Embryonic facial prominence (tissue), 1 donor: Measurements from ENCODE around the gene EPS8L2.

Experiments
- DNase-seq: peaks from one replicate; pipeline ENCODE4 v3.0.0-alpha.2; 2016; ENCODE audit errors: extremely low spot score

Gene EPS8L2

DNA sequence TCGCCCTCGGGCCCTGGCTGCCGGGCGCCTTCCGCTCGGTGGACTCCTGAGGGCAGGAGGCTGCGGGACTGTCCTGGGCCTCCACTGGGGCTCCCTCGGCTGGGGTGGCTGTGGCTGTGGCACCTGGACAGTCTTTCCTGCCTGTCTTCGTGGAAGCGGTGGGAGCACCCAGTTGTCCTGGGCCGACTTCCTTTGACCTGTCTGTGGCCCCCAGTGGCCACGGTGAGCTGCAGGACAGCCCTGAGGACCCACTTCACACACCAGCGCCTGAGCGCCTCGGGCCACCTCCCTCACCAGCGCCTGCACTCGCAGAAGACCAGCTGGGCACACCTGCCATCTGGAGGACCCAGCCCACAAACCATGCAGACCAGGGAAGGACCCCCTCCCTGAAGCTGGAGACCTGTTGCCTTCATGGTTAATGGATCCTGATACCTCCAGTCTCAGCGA lies 1.8 kb upstream of the EPS8L2 start:
- no peak for DNase-seq

DNA sequence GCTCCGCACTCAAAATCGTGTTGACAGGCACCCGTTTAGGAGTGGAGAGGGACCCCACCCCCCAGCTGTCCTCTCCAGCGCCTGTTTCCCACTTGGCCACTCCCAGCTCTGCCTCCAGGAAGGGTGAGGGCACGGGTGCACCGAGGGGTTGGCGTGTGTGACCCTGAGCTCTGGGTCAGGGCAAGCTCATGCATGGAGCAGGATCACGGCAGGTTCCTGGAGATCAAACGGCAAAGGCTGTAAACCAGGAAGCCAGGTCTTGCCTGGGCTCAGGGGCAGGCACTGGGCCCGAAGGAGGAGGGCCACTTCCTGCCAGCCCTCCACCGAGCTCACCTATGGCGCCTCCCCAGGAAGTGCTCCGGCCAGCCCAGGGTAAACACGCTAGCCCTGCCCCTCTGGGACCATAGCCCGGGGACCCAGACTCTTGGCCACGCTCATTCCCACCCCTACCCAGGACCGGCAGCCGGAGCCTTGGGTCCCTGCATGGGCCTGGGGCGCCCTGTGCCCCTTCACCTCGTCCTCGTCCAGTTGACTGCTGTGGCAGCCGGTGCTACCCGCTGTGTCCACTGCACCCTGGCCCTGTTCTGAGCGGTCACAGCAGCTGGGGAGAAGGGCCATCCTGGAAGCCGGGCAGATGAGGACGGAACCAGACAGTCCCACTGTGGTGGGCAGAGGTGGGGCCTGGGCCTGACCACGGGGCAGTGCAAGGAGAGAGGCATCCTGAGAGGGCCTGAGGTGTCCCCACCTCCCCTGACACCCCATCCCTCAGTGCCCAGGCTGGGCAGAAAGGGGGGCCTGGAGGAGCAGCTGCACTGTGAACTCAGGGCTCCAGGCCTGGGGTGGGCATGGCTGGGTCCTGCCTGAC lies 1.0 kb upstream of the EPS8L2 start:
- no peak for DNase-seq

DNA sequence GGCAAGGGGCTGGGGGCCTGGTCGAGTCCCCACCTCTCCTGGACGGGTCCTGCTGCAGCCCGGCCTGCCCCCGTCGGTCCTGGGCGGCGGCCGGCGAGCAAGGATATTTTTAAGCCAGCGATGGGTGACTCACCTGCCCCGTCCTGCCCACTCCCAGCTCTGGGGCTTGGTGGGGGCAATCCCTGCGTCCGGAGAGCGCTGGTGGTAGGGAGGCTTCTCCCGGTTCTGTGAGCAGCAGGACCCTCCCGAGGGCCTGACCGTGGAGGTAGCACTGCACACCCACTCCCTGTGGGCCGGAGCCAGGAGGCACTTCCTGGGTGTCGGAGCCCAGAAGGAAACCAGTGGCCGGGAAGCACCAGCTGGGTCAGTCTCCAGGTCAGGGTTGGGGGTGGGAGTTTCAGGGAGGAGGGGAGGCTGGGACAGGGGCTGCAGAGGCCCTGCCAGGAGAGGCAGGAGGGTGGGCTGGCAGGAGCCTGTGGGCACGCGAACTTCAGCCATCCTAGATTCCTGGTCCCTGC lies 467 bp downstream of the EPS8L2 start:
- no peak for DNase-seq

DNA sequence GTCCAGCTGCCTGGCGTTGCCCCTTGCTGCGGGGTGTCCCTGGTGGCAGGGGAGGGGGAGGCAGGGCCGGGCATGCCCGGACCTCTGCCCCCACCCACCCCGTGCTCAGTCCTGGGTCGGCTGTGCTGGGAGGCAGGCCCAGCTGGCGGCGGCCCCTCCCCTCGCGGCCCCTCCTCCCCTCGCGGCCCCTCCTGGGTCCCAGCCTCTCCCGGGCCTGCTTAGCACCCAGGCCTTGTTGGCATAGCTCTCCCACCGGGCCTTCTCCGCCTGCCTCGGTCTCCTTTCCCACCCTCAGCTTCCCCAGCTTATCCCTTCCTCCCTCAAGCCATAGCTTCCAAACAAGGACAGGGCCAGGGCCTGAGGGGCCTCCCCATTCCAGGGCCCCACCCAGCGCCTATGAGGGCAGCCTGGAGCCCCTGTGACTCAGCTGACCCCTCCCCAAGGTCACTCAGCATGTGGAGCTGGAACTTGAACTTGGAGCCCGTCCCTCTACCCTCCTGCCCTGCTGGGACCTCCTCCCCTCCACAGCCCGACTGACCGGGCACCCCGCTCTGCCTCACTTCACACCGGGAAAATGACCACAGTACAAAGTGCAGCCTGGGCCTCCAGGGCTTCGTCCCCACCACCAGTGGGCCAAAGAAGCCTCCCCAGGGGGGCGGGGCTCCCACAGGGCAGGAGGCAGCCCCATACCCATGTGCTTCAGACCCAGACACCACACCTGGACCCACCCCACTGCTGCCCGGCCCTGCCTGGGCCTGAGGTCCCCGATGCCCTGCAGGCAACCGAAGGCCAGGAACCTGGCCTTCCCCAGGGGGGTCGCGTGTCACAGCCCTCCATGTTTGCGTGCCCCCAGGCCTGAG lies 1.2 kb downstream of the EPS8L2 start:
- no peak for DNase-seq

DNA sequence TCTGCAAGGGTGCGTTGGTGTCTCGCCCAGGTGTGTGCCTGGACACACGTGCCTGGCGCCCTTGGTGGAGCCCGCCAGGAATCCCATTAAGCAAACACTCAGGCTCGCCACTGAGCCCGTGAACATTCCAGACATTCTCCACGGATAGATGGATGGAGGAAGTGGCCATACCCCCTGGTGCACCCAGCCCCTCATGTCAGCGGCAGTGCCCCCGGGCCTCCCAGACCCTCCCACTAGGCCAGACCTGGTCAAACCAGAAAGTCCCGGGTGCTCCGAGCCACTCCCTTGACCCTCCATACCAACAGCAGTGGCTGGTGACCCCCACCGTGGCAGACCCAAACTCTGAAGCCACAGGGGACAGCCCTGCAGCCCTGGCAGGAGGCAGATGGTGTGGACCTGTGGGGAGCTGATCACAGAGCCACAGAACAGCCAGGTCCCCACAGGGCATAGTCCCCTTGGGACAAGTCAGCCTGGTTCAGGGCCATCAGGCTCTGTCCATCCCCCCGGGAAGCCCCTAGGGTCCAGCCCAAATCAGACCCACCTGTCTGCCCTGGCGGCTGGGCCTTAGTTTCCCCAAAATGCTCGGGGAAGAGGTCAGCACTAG lies 1.9 kb downstream of the EPS8L2 start:
- DNase-seq: no peak

DNA sequence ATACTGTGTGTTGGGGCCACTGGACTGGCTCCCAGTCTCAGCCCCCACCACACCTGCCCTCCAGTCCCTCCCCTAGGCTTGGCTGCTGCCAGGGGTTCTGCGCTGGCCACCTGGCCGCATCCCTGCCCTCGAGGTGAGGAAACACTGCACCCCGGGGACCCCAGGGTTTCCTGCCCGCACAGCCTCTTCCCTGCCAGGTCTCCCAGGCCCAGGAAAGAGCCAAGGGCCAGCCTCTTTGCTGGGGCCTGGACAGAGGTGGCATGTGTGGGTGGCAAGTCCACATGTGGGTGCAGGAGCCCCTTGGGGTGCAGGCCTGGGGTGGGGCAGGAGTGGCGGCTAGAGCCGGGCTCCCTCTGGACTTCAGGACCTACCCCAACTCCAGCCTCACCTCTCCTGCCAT lies 2.5 kb downstream of the EPS8L2 start:
- DNase-seq: no peak

DNA sequence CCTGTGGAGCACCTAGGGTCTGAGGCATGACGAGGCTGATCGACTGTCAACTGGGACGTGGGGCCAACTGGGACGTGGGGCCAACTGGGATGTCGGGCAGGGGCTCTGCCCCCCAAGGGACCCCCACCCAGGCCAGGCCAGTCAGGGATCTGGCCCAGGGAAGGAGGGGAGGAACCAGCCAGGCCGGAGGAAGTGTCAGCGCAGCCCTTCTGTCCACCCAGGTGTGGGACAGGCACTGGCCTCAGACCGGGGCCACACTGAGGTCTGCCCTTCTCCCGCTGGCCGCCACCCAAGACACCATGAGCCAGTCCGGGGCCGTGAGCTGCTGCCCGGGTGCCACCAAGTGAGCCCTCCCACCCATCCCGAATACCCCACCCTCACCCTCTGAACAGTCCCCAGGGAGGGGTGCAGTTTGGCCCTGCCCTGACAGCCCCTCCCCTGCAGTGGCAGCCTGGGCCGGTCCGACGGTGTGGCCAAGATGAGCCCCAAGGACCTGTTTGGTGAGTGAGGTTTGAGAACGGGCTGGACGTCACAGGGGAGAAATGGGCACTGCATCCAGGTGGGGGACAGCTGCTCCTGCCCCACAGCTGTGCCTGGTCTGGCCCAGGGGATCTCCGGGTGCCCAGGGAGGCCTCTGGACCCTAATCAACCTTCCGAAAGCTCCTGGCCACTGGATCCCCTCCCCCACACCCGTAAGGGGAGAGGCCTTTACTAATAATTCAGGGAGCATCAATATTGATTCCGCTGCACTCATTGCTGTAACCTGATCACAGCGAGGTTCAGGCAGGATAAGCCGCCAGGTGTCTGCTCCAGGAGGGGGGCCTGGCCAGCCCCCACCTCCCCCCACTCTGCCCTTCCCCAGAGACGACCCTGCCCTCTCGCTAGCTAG lies 3.3 kb downstream of the EPS8L2 start:
- DNase-seq: no peak

DNA sequence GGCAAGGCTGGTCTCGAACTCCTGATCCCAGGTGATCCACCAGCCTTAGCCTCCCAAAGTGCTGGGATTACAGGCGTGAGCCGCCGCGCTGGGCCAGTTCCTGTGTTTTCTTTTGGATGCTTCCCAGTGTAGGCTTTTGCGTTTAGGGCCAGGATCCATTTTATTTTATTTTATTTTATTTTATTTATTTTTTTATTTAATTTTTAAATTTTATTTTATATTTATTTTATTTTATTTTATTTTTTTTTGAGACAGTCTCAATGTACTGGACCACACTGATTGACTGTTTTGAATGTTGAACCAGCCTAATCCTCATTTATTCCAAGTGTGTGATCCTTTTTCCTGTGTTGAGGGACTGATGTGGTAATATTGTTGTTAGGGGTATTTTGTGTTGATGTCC lies 8.4 kb downstream of the EPS8L2 start:
- no peak for DNase-seq

DNA sequence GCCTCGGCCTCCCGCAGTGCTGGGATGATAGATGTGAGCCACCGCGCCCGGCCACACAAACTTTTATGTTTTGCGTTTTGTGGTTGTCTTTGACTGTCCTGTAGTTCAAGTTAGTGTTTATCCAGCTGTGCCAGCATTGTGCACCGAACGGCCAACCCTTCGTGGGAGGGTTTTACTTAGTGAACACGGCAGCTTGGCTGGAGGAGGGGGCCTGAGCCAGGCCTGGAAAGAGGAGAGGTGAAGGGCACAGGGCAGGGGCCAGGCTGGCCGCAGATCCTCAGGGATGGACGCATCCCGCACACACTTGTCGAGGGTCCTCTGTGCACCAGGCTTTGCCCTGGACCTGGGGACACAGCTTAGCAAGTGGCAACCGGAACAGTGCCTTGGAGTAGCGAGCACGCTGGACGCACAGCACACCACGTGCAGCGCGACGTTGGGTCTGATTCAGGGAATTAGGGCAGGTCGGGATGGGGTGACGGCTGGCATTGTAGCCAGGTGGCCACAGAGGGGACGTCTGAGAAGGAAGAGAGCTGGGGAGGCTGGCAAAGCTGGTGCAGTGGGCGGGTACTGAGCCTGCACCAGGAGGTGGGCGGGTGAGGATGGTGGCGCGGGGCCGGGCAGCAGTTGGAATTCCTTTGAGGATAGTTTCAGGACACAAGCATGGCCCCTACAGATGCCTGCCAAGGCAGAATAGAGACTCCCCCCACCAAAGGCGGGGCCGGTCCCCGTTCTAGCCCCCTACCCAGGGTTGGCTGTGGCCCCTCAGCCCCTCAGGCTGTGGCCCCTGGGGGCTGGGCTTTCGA lies 13.4 kb downstream of the EPS8L2 start:
- DNase-seq: no peak

DNA sequence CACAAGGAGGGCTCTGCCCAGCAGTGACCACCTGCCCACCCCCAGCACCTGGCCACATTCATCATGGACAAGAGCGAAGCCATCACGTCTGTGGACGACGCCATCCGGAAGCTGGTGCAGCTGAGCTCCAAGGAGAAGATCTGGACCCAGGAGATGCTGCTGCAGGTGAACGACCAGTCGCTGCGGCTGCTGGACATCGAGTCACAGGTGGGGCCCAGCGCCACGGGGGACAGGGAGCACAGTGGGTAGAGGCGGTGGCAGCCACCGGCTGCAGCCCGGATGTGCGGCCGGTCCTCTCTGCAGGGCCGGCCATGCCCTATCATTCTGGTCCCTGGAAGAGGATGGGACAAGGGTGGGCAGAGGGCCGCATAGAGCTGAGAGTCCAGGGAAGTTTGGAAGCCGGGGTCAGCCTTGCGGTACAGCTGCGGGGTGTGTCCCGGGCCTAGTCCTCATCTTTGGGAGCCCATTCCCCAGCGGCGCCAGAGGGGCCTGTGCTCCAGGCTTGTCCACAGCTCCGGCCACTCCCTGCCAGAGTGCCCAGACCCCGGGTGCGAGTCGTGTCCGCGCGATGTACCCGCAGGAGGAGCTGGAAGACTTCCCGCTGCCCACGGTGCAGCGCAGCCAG lies 14.1 kb downstream of the EPS8L2 start:
- no peak for DNase-seq

DNA sequence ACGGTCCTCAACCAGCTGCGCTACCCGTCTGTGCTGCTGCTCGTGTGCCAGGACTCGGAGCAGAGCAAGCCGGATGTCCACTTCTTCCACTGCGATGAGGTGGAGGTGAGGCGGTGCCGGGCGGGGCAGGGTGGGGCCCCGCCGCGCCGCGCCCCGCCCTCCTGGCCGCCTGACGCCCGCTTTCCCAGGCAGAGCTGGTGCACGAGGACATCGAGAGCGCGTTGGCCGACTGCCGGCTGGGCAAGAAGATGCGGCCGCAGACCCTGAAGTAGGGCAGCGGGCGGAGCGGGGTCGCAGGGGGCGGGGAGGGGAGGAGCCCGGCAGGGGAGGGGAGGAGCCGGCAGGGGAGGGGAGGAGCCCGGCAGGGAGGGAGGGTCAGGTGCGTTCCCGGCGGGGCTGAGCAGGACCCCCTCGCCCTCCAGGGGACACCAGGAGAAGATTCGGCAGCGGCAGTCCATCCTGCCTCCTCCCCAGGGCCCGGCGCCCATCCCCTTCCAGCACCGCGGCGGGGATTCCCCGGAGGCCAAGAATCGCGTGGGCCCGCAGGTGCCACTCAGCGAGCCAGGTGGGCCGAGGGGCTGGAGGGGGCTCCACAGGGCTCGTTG lies 14.7 kb downstream of the EPS8L2 start:
- DNase-seq: no peak

DNA sequence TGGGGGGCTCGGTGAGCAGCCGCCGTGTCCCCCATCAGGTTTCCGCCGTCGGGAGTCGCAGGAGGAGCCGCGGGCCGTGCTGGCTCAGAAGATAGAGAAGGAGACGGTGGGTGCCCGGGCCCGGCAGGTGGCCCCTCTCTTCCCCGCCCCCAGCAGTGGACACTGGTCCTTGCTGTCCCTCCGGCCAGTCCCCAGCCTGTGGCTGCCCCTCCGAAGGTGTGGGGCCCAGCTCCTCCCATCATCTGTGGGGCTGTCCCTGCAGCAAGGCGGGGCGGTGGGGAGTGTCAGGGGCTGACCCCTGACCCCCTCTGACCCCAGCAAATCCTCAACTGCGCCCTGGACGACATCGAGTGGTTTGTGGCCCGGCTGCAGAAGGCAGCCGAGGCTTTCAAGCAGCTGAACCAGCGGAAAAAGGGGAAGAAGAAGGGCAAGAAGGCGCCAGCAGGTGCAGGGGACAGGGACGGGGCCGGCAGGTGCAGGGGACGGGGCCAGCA lies 15.3 kb downstream of the EPS8L2 start:
- no peak for DNase-seq

DNA sequence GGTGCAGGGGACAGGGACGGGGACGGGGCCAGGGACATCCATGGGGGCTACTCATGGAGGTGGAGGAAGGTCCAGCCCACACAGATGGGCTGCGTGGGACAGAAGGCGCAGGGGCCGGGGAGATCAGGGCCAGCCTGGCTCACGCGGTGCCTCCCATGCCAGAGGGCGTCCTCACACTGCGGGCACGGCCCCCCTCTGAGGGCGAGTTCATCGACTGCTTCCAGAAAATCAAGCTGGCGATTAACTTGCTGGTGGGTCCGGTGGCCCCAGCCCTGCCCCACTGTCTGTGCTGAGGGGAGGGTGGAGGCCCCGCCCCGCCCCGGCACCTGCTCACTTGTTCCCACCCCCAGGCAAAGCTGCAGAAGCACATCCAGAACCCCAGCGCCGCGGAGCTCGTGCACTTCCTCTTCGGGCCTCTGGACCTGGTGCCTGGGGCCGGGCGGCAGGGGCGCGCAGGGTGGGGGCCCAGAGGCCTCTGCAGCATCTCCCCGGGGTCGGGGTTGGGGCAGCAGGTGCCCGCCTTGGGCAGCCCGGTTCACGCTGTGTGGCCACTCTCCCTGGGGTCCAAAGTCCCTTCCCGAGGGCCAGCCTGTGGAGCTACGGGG lies 15.8 kb downstream of the EPS8L2 start:
- no peak for DNase-seq

DNA sequence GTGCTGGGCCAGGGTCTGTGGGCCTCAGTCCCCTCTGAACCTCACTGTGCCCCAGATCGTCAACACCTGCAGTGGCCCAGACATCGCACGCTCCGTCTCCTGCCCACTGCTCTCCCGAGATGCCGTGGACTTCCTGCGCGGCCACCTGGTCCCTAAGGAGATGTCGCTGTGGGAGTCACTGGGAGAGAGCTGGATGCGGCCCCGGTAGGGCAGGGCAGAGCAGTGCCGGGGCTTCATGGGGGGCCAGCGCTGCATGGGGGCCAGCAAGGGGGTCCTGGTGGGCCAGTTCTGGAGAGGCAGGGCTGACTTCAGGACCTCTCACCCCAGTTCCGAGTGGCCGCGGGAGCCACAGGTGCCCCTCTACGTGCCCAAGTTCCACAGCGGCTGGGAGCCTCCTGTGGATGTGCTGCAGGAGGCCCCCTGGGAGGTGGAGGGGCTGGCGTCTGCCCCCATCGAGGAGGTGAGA lies 16.3 kb downstream of the EPS8L2 start:
- no peak for DNase-seq

DNA sequence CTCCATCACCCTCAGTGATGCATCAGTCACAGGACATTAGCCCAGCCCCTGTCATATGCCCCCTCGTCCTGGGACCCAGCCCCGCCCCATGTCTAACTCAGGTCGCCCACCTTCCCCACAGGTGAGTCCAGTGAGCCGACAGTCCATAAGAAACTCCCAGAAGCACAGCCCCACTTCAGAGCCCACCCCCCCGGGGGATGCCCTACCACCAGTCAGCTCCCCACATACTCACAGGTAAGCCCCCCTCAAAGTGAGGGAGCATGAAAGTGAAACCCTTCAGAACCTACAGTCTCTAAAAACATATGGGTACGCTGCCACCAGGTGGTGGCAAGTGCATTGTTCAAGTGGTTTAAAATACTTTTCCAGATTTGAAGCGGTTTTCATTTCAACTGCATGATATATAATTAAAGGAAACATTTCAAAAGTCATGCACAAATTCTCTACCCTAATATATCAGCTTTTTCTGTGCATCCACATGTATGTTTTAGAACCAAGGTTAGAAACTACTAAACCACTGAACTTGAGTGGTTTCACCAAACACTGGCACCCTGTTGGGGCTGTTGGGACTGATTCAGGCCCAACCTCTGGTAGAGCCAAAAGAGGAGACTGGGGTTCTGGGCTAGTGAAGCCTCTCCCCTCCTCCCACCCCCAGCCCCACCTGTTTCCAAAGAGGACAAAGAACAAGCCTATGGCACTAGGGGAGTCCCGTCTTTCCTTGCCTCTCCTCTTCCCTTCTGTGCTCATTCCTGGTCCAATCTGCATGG lies 17.3 kb downstream of the EPS8L2 start:
- DNase-seq: no peak

DNA sequence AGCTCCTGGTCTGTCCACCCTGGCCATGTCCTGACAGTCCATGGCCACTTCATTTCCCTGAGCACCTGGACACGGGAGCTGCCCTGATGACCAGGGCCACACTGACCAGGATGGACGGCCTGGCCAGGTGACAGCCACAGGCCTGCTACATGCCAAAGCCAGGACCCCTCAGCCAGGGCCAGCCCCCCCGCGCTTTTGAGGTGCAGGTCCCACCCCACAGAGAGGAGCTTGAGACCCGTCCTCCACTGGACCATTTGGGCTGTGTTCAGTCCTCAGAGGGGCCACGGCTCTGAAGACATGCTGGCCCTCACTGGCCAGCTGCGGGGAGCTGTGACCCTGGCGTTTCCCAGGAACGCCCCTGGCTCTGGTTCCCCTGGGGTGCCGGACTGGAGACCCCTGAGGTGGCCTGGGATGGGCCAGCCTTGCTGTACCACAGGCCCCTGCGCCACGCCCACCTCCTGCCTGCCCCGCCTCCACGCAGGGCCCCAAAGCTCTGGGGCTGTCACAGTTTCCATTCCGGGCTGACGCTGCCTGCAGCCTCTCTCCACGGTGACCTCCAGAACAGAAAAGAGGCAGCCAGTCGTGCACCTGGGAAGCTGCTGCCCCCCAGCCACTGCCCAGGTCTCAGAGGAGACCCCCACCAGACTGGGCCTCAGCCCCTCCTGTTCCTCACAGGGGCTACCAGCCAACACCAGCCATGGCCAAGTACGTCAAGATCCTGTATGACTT lies 18.2 kb downstream of the EPS8L2 start:
- DNase-seq: no peak

DNA sequence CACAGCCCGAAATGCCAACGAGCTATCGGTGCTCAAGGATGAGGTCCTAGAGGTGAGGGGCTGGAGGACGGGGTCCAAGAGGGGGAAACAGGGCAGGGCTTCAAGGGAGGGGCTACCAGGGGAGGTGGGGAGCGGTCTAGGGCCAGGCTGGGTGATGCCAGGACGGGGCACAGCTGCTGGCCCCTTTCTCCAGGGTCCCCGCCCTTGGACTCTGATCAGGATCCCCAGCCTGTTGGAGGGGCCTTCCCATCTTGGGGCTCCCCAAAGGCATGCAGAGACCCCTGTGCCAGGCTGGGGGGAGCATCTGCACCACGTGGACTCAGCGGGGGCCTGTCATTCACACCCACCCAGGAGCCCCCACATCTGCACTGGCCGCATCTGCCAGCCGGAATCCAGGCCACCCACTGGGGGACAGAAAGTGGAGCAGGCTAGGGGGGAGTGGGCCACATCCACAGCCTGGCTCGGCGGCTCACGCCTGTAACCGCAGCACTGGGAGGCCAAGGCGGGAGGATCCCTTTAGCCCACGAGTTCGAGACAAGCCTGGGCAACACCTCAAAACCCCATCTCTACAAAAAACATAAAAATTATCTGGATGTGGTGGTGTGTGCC lies 18.9 kb downstream of the EPS8L2 start:
- no peak for DNase-seq
